ENCODE data around the gene MMP13.

Gene MMP13

GRCh38 chr11:102940714-102941588 is 14.6 kb downstream of the MMP13 start:
- TF ChIP-seq TAF1 (IDR thresholded peaks at IDR 0.05; ENCODE audit: low read depth, low read length) (no peak), POLR2AphosphoS5 (IDR thresholded peaks at IDR 0.05; ENCODE audit: low read depth, low read length) (no peak), SPI1 (IDR thresholded peaks at IDR 0.05; ENCODE audit: low read depth, low read length) (no peak), POU2F2 (IDR thresholded peaks at IDR 0.05; ENCODE audit: low read depth, low read length) (no peak), POLR2A (IDR thresholded peaks at IDR 0.05; ENCODE audit: low read depth, low read length) (no peak), PAX5 (IDR thresholded peaks at IDR 0.05; ENCODE audit: insufficient read depth, low read length, severe bottlenecking) (no peak)
- peak; percentile 87 for FAIRE-seq
- DNase-seq (ENCODE audit: insufficient read length, low spot score): peak; percentile 20

GRCh38 chr11:102936864-102937509 is 18.5 kb downstream of the MMP13 start:
- FAIRE-seq: no peak
- TF ChIP-seq POLR2A (IDR thresholded peaks at IDR 0.05; ENCODE audit: low read depth, low read length) (no peak), POLR2AphosphoS5 (IDR thresholded peaks at IDR 0.05; ENCODE audit: low read depth, low read length) (no peak), TAF1 (IDR thresholded peaks at IDR 0.05; ENCODE audit: low read depth, low read length) (no peak), POU2F2 (IDR thresholded peaks at IDR 0.05; ENCODE audit: low read depth, low read length) (no peak), PAX5 (IDR thresholded peaks at IDR 0.05; ENCODE audit: insufficient read depth, low read length, severe bottlenecking) (no peak), SPI1 (IDR thresholded peaks at IDR 0.05; ENCODE audit: low read depth, low read length) (no peak)
- no peak for DNase-seq (ENCODE audit: insufficient read length, low spot score)

DNA sequence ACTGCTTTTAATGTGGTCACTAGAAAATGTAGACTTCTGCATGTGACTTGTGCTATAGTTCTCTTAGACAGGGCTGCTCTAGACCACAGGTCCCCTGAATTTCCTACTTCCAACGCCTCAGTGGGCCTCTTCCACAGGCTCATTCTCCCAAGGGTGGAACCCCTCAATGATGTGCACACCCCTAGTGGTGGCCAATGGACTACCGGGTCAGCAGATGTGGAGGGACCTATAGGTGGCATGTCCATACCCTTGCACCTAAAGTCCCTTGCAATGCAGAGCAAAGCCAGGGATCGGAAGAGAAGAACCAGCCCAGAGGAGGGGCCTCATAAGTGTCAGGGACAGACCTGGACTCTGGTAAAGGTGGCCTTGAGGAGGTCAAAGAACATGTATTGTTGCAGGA is 20.0 kb downstream of the MMP13 start:
- DNase-seq (ENCODE audit: insufficient read length, low spot score): no peak
- TF ChIP-seq POLR2AphosphoS5 (IDR thresholded peaks at IDR 0.05; ENCODE audit: low read depth, low read length) (no peak), POLR2A (IDR thresholded peaks at IDR 0.05; ENCODE audit: low read depth, low read length) (no peak)
- no peak for FAIRE-seq

GRCh38 chr11:102934735-102935134 is 20.8 kb downstream of the MMP13 start:
- TF ChIP-seq POLR2AphosphoS5 (IDR thresholded peaks at IDR 0.05; ENCODE audit: low read depth, low read length) (no peak), POU2F2 (IDR thresholded peaks at IDR 0.05; ENCODE audit: low read depth, low read length) (no peak), PAX5 (IDR thresholded peaks at IDR 0.05; ENCODE audit: insufficient read depth, low read length, severe bottlenecking) (no peak), POLR2A (IDR thresholded peaks at IDR 0.05; ENCODE audit: low read depth, low read length) (no peak), TAF1 (IDR thresholded peaks at IDR 0.05; ENCODE audit: low read depth, low read length) (no peak), SPI1 (IDR thresholded peaks at IDR 0.05; ENCODE audit: low read depth, low read length) (no peak)
- DNase-seq (ENCODE audit: insufficient read length, low spot score): no peak

DNA sequence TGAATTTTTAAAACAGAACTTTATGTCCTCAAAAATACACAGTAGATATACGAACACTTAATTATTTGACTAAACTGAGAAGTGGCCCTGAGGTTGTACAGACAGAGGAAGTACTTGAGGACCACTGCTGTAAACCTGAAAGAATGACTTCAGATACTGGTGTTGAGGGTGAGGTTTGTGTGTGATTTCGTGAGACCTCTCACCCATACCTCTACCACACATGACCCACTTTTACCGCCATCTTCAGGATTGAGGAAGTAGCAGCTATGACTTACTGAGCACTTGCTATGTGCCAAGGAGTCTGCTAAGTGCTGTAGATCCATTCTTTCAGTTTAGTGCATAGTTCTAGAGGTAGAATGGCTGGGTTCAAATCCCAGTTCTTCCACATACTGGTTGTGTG is 21.9 kb downstream of the MMP13 start:
- no peak for DNase-seq (ENCODE audit: insufficient read length, low spot score)
- TF ChIP-seq PAX5 (IDR thresholded peaks at IDR 0.05; ENCODE audit: insufficient read depth, low read length, severe bottlenecking) (no peak), POLR2AphosphoS5 (IDR thresholded peaks at IDR 0.05; ENCODE audit: low read depth, low read length) (no peak), POU2F2 (IDR thresholded peaks at IDR 0.05; ENCODE audit: low read depth, low read length) (0 out of 2 replicates have a peak, but pooled peaks have one; percentile 13), SPI1 (IDR thresholded peaks at IDR 0.05; ENCODE audit: low read depth, low read length) (peak; percentile 66), POLR2A (IDR thresholded peaks at IDR 0.05; ENCODE audit: low read depth, low read length) (no peak), TAF1 (IDR thresholded peaks at IDR 0.05; ENCODE audit: low read depth, low read length) (no peak)
- FAIRE-seq: peak; percentile 60

More at GRCh38 chr11:102934735-102935134, 20.8 kb downstream of the MMP13 start:
- FAIRE-seq: no peak

DNA sequence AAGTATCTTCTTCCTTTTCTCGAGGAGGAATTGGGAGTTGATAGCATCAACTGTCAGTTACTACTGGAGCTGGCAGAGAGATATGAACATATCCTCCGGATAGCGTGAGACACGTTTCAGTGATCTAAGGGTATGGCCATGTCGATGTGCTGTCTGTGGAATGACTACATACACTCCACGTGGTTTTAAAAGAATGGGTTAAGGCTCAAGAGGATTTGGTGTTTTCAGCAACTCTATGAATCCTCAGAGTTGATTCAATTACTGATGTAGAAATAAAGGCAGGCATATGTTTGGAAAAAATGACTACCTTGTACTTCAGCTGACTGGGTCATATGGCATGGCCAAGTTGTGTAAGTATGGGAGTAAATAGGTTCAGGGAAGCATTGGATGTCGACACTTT is 22.9 kb downstream of the MMP13 start:
- no peak for TF ChIP-seq SPI1 (IDR thresholded peaks at IDR 0.05; ENCODE audit: low read depth, low read length)
- no peak for TF ChIP-seq POU2F2 (IDR thresholded peaks at IDR 0.05; ENCODE audit: low read depth, low read length)
- TF ChIP-seq PAX5 (IDR thresholded peaks at IDR 0.05; ENCODE audit: insufficient read depth, low read length, severe bottlenecking): no peak
- DNase-seq (ENCODE audit: insufficient read length, low spot score) (no peak), FAIRE-seq (no peak)

DNA sequence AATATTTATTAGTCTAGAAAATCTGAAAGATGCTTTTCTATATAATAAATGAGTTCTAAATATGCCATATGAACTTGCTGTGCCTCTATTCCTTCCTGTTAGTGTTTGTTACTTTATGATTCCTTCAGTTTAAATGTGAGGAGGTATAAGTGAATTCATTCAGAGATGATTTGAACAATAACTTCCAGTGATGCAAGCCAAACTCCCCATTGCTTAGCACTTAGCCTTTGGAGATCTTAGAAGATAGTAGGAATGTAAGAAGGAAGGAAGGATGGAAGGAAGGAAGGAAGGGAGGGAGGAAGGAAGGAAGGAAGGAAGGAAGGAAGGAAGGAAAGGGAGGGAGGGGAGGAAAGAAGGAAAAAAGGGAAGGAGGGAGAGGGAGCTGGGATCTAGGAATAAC is 25.1 kb downstream of the MMP13 start:
- FAIRE-seq (no peak), DNase-seq (ENCODE audit: insufficient read length, low spot score) (no peak)
- TF ChIP-seq PAX5 (IDR thresholded peaks at IDR 0.05; ENCODE audit: insufficient read depth, low read length, severe bottlenecking) (no peak), SPI1 (IDR thresholded peaks at IDR 0.05; ENCODE audit: low read depth, low read length) (no peak), POLR2AphosphoS5 (IDR thresholded peaks at IDR 0.05; ENCODE audit: low read depth, low read length) (no peak), TAF1 (IDR thresholded peaks at IDR 0.05; ENCODE audit: low read depth, low read length) (no peak), POLR2A (IDR thresholded peaks at IDR 0.05; ENCODE audit: low read depth, low read length) (no peak), POU2F2 (IDR thresholded peaks at IDR 0.05; ENCODE audit: low read depth, low read length) (no peak)

DNA sequence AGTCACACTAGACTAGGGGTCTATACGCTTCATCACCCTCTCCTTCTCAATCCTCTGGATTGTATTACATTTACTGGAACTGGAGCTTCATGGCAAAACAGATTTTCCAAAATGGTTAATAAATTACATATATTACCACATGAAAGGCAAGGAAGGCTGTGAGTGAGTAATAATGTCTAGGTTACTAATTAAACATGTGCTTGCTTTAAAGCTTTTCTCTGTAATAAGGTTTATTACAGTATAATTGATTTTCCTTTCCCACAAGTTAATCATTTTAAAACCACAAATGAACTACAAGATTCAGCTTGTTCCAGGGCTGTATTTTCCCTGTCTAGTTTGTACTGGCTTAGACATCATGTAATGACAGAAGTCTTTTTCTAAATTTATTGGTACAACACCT is 25.6 kb downstream of the MMP13 start:
- DNase-seq (ENCODE audit: insufficient read length, low spot score) (no peak), FAIRE-seq (no peak)
- no peak for TF ChIP-seq POLR2A (IDR thresholded peaks at IDR 0.05; ENCODE audit: low read depth, low read length)
- no peak for TF ChIP-seq PAX5 (IDR thresholded peaks at IDR 0.05; ENCODE audit: insufficient read depth, low read length, severe bottlenecking)
- no peak for TF ChIP-seq POU2F2 (IDR thresholded peaks at IDR 0.05; ENCODE audit: low read depth, low read length)
- TF ChIP-seq SPI1 (IDR thresholded peaks at IDR 0.05; ENCODE audit: low read depth, low read length): no peak
- no peak for TF ChIP-seq TAF1 (IDR thresholded peaks at IDR 0.05; ENCODE audit: low read depth, low read length)
- no peak for TF ChIP-seq POLR2AphosphoS5 (IDR thresholded peaks at IDR 0.05; ENCODE audit: low read depth, low read length)

DNA sequence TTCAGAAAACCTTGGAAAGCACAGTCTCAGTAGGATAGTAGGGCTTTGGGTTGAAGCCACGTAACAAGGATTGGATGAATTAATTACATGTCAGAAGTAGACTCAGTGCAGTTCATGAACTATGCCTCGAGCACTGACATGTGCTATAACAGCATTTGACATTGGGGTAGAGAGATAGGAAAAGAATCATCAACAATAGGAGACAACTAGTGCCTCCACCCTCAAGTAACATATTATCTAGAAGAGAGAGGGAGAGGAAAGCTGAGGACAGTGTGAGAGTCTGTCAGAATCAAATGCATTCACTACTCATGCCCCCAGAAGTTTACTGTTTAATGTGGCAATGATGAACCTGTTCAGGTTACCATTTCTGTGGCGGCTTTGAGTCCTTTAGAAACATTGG is 26.4 kb downstream of the MMP13 start:
- FAIRE-seq (no peak), DNase-seq (ENCODE audit: insufficient read length, low spot score) (no peak)
- TF ChIP-seq POU2F2 (IDR thresholded peaks at IDR 0.05; ENCODE audit: low read depth, low read length): no peak
- TF ChIP-seq TAF1 (IDR thresholded peaks at IDR 0.05; ENCODE audit: low read depth, low read length): no peak
- TF ChIP-seq POLR2AphosphoS5 (IDR thresholded peaks at IDR 0.05; ENCODE audit: low read depth, low read length): no peak
- TF ChIP-seq POLR2A (IDR thresholded peaks at IDR 0.05; ENCODE audit: low read depth, low read length): no peak
- TF ChIP-seq PAX5 (IDR thresholded peaks at IDR 0.05; ENCODE audit: insufficient read depth, low read length, severe bottlenecking): no peak
- no peak for TF ChIP-seq SPI1 (IDR thresholded peaks at IDR 0.05; ENCODE audit: low read depth, low read length)
